Endothelial cell of umbilical vein (primary cell): ENCODE measurements around the gene KCNH8.

Experiments used
- CTCF ChIP-seq, 2 donors: IDR thresholded peaks; 1 replicate in 1 of 2; 2 replicates in 1 of 2; pipeline ENCODE4 v1.5.1; 2011; ENCODE audit warnings: low read length in 2 of 2, mild to moderate bottlenecking in 2 of 2, moderate library complexity in 2 of 2, control low read depth in 1 of 2, inconsistent platforms in 1 of 2, low read depth in 1 of 2; ENCODE audit not compliant: insufficient read depth in 1 of 2; ENCODE audit errors: extremely low read depth in 1 of 2
- EZH2 ChIP-seq: IDR thresholded peaks from 2 replicates; pipeline ENCODE4 v1.6.1; 2012; ENCODE audit warnings: borderline replicate concordance, low read depth, mild to moderate bottlenecking, moderate library complexity, low read length, inconsistent platforms; ENCODE audit not compliant: severe bottlenecking
- JUN ChIP-seq: IDR thresholded peaks from 2 replicates; pipeline ENCODE4 v1.6.1; 2011; ENCODE audit warnings: borderline replicate concordance, low read depth; ENCODE audit not compliant: insufficient read length, insufficient read depth
- MYC ChIP-seq: IDR thresholded peaks from one replicate; pipeline ENCODE4 v1.6.1; 2011; ENCODE audit warnings: mild to moderate bottlenecking, low read depth, low read length
- POLR2AphosphoS5 ChIP-seq: IDR thresholded peaks from 2 replicates; pipeline ENCODE4 v1.6.1; 2012; ENCODE audit warnings: low read depth, mild to moderate bottlenecking, control low read depth, low read length, moderate library complexity; ENCODE audit not compliant: insufficient read depth

GRCh38 chr3:19216669-19217337, 68.5 kb downstream of the KCNH8 start:
- TF ChIP-seq POLR2AphosphoS5: no peak
- no peak for TF ChIP-seq MYC
- TF ChIP-seq EZH2: no peak
- TF ChIP-seq CTCF (IDR thresholded peaks at IDR 0.05; ENCODE audit: extremely low read depth in 1 of 2, insufficient read depth in 1 of 2, low read depth in 1 of 2, low read length in 2 of 2): no peak
- no peak for TF ChIP-seq JUN
